Heart right ventricle (tissue), 16 donors: ENCODE results near the gene MYO1E. TPM values are rescaled to one million over a fixed set of nuclear protein-coding genes. Genes with fewer than 3 reads are reported as not detected.

Source experiments
- ATAC-seq, 8 donors: fragments of 200-7000 bp; cut with Tn5 transposase; one replicate each; pipeline ENCODE4 v1.9.1; 2020; ENCODE audit warnings: mild to moderate bottlenecking in 8 of 8, moderate library complexity in 8 of 8, moderate number of reproducible peaks in 1 of 8
- DNase-seq, 2 donors: peaks; one replicate each; pipeline ENCODE4 v3.0.0-alpha.2; 2020
- H3K27ac ChIP-seq, 10 donors: fragments of 200-600 bp; sonication (generic) in 2 of 10; one replicate each; pipeline versions ENCODE4 v1.5.0 to v1.8.0; 2020 to 2022; ENCODE audit warnings: mild to moderate bottlenecking in 3 of 10
- H3K27me3 ChIP-seq, 7 donors: fragments of 200-600 bp; one replicate each; pipeline ENCODE4 v1.8.0; 2021 to 2022; ENCODE audit warnings: mild to moderate bottlenecking in 2 of 7
- H3K36me3 ChIP-seq, 9 donors: fragments of 200-600 bp; sonication (generic) in 1 of 9; one replicate each; pipeline versions ENCODE4 v1.5.0 to v1.8.0; 2020 to 2022; ENCODE audit warnings: mild to moderate bottlenecking in 2 of 9
- H3K4me1 ChIP-seq, 9 donors: fragments of 200-600 bp; sonication (generic) in 1 of 9; one replicate each; pipeline versions ENCODE4 v1.5.0 to v1.8.0; 2020 to 2022; ENCODE audit warnings: mild to moderate bottlenecking in 4 of 9
- H3K4me3 ChIP-seq, 10 donors: fragments of 200-600 bp; sonication (generic) in 2 of 10; one replicate each; pipeline versions ENCODE4 v1.5.0 to v1.8.0; 2020 to 2022; ENCODE audit warnings: mild to moderate bottlenecking in 7 of 10, moderate library complexity in 2 of 10
- H3K9me3 ChIP-seq, 11 donors: fragments of 200-600 bp in 10 of 11; sonication (generic) in 2 of 11; one replicate each; pipeline versions ENCODE4 v1.5.0 to v1.8.0; 2013 to 2022; ENCODE audit warnings: mild to moderate bottlenecking in 2 of 11, control low read depth in 1 of 11, moderate library complexity in 1 of 11
- CTCF ChIP-seq, 9 donors: fragments of 200-600 bp; sonication (generic) in 2 of 9; IDR thresholded peaks; one replicate each; pipeline versions ENCODE4 v1.5.0 to v1.8.0; 2021 to 2022; ENCODE audit warnings: antibody characterized with exemption in 9 of 9, mild to moderate bottlenecking in 5 of 9, moderate library complexity in 1 of 9
- WGBS, 2 donors: extraction: QIAGEN DNeasy Blood & Tissue Kit; methylation state at CpG; one replicate each; pipeline ENCODE4 v1.1.7; 2013; ENCODE audit warnings: inconsistent platforms in 1 of 2; 5-methylcytosine and 5-hydroxymethylcytosine counted together
- intact Hi-C, 10 donors: fragments of 100-400 bp; cut with DNase I; formaldehyde crosslinking; loops; one replicate each; pipeline versions ENCODE4 v1.11.1 to v1.14.2; 2022
- polyA plus RNA-seq, 2 donors: library from polyadenylated mRNA; stranded (reverse); fragments of 200-250 nt; gene quantifications; one replicate each; pipeline ENCODE4 v1.2.3, GENCODE V29; 2013
- total RNA-seq, 10 donors: library from RNA; stranded (reverse); fragmentation: NEBNext Ultra II Directional in 3 of 10; extraction: Animal tissue kit (Norgen Biotek cat#: 25700) in 3 of 10; gene quantifications; one replicate each; pipeline versions ENCODE4 v1.2.1 to v1.2.4, GENCODE V29; 2021 to 2023
- donor health status: Arrhythmogenic right ventricular cardiomyopathy.
- donor health status: ischemic (EF 13 %, LVEDD 7.1; RV severe dilation, severe dysfunction).
- donor health status: healthy with polysubstance abuse.
- donor health status: DM: no; HTN: yes; CAD: no.
- donor health status: DM: no; HTN: no; CAD: no.
- donor health status: ischemic (EF 25% LVEDD 6.9; RV normal size, moderate dysfunction).
- donor health status: ischemic (EF 25% LVEDD 5.7; RV mildly dilated, moderate dysfunction).
- donor health status: healthy.
- donor health status: DM: yes; HTN: yes; CAD: no.
- donor health status: Ischemic cardiomyopathy.
- donor health status: ischemic (EF 35%, LVEDD 5.7; RV mildly dilated, moderate dysfunction).
- donor health status: nonischemic (EF 11% LVEDD 7.7; RV severe dilation, severe dysfunction).
- donor health status: DM: yes; HTN: yes; CAD: no.
- donor health status: PGD.
- donor health status: ischemic (EF 29% LVEDD 5.4; RV normal size, mild dysfunction).
- donor health status: nonischemic (EF 23%, LVEDD 6.1; RV moderate dilation, normal function).

MYO1E gene
- total and polyA plus RNA-seq, 12 donors = 9.3 to 75.3 (median 27.4) TPM

- DNase-seq (no peak), ATAC-seq (no peak)
- peak overlapping the region in 3 of 10 donors; percentile 10 to 81 (median 80) for H3K27ac ChIP-seq
- H3K27me3 ChIP-seq = no peaks in the 10 kb centered on the region
- peaks cover 6 to 66% (median 37%) of the 10 kb centered on the region in 9 donors for H3K4me1 ChIP-seq
- H3K36me3 ChIP-seq = no peaks in the 10 kb centered on the region
- TF ChIP-seq CTCF (IDR thresholded peaks at IDR 0.05) = no peak
- intact Hi-C loops = loop anchor here in 3 of 10 donors (5.0 to 10.0 kb wide), 4 partner anchors 33 to 82 kb away; partner anchors contain the start of gene MYO1E (in 1 of the 3)
- H3K9me3 ChIP-seq = no peaks in the 10 kb centered on the region
- WGBS, 2 donors = 74 to 81% methylated on average over 11 of the region's 11 CpGs
- no peak overlapping the region for H3K4me3 ChIP-seq
These were observed 82.1 kb downstream of the MYO1E start for GRCh38 chr15:59290295-59291212.

GRCh38 chr15:59289574-59289973, 83.1 kb downstream of the MYO1E start:
- TF ChIP-seq CTCF (IDR thresholded peaks at IDR 0.05) = no peak
- H3K9me3 ChIP-seq = no peaks in the 10 kb centered on the region
- intact Hi-C loops = no loop called here
- H3K4me1 ChIP-seq = peaks cover 4 to 56% (median 27%) of the 10 kb centered on the region in 9 donors
- no peaks in the 10 kb centered on the region for H3K36me3 ChIP-seq
- H3K4me3 ChIP-seq = no peak overlapping the region
- DNase-seq (no peak), ATAC-seq (no peak)
- no peaks in the 10 kb centered on the region for H3K27me3 ChIP-seq
- H3K27ac ChIP-seq = no peak overlapping the region

GRCh38 chr15:59283717-59284391, 88.8 kb downstream of the MYO1E start:
- ATAC-seq (no peak), DNase-seq (no peak)
- Histone ChIP-seq H3K4me3 (no peak overlapping the region), H3K27me3 (no peaks in the 10 kb centered on the region), H3K9me3 (no peaks in the 10 kb centered on the region), H3K4me1 (peaks cover 0 to 15% (median 1%) of the 10 kb centered on the region in 9 donors), H3K36me3 (no peaks in the 10 kb centered on the region), H3K27ac (no peak overlapping the region)
- intact Hi-C loops = no loop called here
- no peak for TF ChIP-seq CTCF (IDR thresholded peaks at IDR 0.05)
- WGBS, 2 donors = 85 to 90% methylated on average over 7 of the region's 7 CpGs

- intact Hi-C loops = no loop called here
- Histone ChIP-seq H3K9me3 (no peaks in the 10 kb centered on the region), H3K27ac (peak overlapping the region in 1 of 10 donors; percentile 39), H3K4me3 (no peak overlapping the region), H3K27me3 (no peaks in the 10 kb centered on the region), H3K4me1 (peaks cover 0 to 21% (median 12%) of the 10 kb centered on the region in 9 donors), H3K36me3 (no peaks in the 10 kb centered on the region)
- ATAC-seq (no peak), DNase-seq (no peak)
- TF ChIP-seq CTCF (IDR thresholded peaks at IDR 0.05) = no peak
- 83 to 88% methylated on average over 13 to 14 of the region's 14 CpGs for WGBS, 2 donors
These were observed 89.9 kb downstream of the MYO1E start for GRCh38 chr15:59282515-59283337.
